Tibial nerve (tissue), 4 donors: ENCODE results near the gene ATP6V1G3. TPM values are rescaled to one million over a fixed set of nuclear protein-coding genes. Genes with fewer than 3 reads are reported as not detected.

ENCODE experiments used
- DNase-seq, 2 donors: peaks; one replicate each; pipeline ENCODE4 v3.0.0-alpha.2; 2019; ENCODE audit warnings: low spot score in 2 of 2
- H3K27ac ChIP-seq, 4 donors: fragments of 200-600 bp; sonication (generic) in 3 of 4; one replicate each; pipeline ENCODE4 v1.5.1; 2017 to 2019; ENCODE audit warnings: mild to moderate bottlenecking in 1 of 4
- H3K27me3 ChIP-seq, 2 donors: fragments of 200-600 bp; sonication (generic) in 1 of 2; one replicate each; pipeline versions ENCODE4 v1.5.1 to v1.6.0; 2017 to 2019
- H3K36me3 ChIP-seq, 3 donors: fragments of 200-600 bp; sonication (generic); one replicate each; pipeline ENCODE4 v1.5.1; 2018 to 2019
- H3K4me1 ChIP-seq, 4 donors: fragments of 200-600 bp; sonication (generic) in 3 of 4; one replicate each; pipeline ENCODE4 v1.5.1; 2017 to 2019
- H3K4me3 ChIP-seq, 4 donors: fragments of 200-600 bp; sonication (generic) in 3 of 4; one replicate each; pipeline ENCODE4 v1.5.1; 2017 to 2019; ENCODE audit warnings: mild to moderate bottlenecking in 1 of 4, moderate library complexity in 1 of 4
- H3K9me3 ChIP-seq, 4 donors: fragments of 200-600 bp; sonication (generic) in 3 of 4; one replicate each; pipeline ENCODE4 v1.5.1; 2017 to 2019
- EP300 ChIP-seq, 2 donors: sonication (generic); formaldehyde crosslinking; IDR thresholded peaks; one replicate each; pipeline ENCODE4 v1.6.1; 2017; ENCODE audit warnings: antibody characterized with exemption in 2 of 2, mild to moderate bottlenecking in 1 of 2
- POLR2A ChIP-seq, 2 donors: fragments of 450-650 bp; IDR thresholded peaks; one replicate each; pipeline ENCODE4 v1.6.1; 2017; ENCODE audit warnings: antibody characterized with exemption in 2 of 2, mild to moderate bottlenecking in 2 of 2, moderate library complexity in 2 of 2
- WGBS, 2 donors: methylation state at CpG; one replicate each; pipeline ENCODE4 v1.1.5; 2018; 5-methylcytosine and 5-hydroxymethylcytosine counted together
- total RNA-seq, 4 donors: library from RNA; depleted of rRNA; stranded (reverse); fragments of >200 nt; gene quantifications; one replicate each; pipeline ENCODE4 v1.1.0, GENCODE V29; 2016
- TF ChIP-seq, protein P1 (sequence below), 5 experiments: fragments of 200-600 bp in 3 of 5; fragments of 450-650 bp in 2 of 5; sonication (generic) in 3 of 5; IDR thresholded peaks; one replicate each; pipeline ENCODE4 v1.5.1; 2016 to 2019; ENCODE audit warnings: antibody characterized with exemption in 5 of 5, mild to moderate bottlenecking in 3 of 5, moderate library complexity in 2 of 5

Gene ATP6V1G3
- total RNA-seq, 4 donors from 2014 or later = not detected

DNA sequence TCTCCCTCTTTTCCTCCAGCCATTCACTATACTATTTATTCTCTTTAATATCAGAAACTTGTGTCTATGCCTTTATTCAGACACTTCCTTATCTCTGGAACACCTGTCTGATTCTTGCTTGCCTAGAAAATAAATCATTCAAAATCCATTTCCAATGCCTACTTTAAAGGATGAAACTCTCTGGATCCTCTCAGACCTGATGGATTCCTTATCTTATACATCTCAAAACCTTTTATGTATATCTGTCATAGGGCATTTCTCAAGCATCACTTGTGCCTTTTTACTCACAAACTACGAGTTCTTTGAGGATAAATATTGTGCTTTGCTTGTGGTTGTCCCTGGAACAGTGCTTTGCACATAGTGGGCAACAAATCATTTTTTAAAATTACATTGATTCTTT, 3.8 kb upstream of the ATP6V1G3 start:
- whole genome bisulfite sequencing, 2 donors = 48 to 66% methylated on average over 1 of the region's 1 CpG
- H3K4me3 ChIP-seq = no peak overlapping the region
- no peak for DNase-seq
- no peak overlapping the region for H3K27ac ChIP-seq
- no peaks in the 10 kb centered on the region for H3K27me3 ChIP-seq
- no peaks in the 10 kb centered on the region for H3K36me3 ChIP-seq
- no peaks in the 10 kb centered on the region for H3K9me3 ChIP-seq
- TF ChIP-seq, protein P1, sequence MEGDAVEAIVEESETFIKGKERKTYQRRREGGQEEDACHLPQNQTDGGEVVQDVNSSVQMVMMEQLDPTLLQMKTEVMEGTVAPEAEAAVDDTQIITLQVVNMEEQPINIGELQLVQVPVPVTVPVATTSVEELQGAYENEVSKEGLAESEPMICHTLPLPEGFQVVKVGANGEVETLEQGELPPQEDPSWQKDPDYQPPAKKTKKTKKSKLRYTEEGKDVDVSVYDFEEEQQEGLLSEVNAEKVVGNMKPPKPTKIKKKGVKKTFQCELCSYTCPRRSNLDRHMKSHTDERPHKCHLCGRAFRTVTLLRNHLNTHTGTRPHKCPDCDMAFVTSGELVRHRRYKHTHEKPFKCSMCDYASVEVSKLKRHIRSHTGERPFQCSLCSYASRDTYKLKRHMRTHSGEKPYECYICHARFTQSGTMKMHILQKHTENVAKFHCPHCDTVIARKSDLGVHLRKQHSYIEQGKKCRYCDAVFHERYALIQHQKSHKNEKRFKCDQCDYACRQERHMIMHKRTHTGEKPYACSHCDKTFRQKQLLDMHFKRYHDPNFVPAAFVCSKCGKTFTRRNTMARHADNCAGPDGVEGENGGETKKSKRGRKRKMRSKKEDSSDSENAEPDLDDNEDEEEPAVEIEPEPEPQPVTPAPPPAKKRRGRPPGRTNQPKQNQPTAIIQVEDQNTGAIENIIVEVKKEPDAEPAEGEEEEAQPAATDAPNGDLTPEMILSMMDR (IDR thresholded peaks at IDR 0.05) = no peak
- TF ChIP-seq EP300 (IDR thresholded peaks at IDR 0.05) (no peak), POLR2A (IDR thresholded peaks at IDR 0.05) (no peak)
- H3K4me1 ChIP-seq = no peaks in the 10 kb centered on the region

DNA sequence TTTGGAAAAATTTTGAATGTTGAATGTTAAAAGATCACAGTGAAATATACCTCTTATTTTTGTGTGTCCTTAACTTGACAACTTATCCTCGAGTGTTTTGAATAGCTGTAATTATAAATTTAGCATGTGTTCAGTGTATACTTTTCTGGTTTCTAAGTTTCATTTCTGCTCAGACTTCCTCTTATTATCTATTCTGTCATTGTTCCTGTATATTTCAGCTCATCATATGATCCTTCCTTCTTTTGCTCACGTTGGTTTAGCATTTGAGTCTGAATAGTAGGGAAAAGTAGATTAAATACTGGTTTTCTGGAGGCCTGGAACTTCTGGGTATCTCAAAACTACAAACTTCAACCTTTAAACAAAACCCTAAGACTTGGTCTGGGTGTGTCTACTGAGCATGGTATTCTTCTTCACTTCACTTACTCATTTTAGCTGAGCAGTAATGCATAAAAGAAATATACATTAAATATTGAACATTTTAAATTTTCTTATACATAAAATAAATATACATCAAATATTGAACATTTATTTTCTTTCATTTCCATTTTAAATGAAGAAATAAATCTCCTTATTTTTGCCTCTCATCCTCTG, 3.3 kb upstream of the ATP6V1G3 start:
- 54 to 57% methylated on average over 2 of the region's 2 CpGs for WGBS, 2 donors
- Histone ChIP-seq H3K36me3 (no peaks in the 10 kb centered on the region), H3K27ac (no peak overlapping the region), H3K27me3 (no peaks in the 10 kb centered on the region), H3K9me3 (no peaks in the 10 kb centered on the region), H3K4me3 (no peak overlapping the region), H3K4me1 (no peaks in the 10 kb centered on the region)
- TF ChIP-seq POLR2A (IDR thresholded peaks at IDR 0.05) (no peak), EP300 (IDR thresholded peaks at IDR 0.05) (no peak)
- TF ChIP-seq, protein P1 (IDR thresholded peaks at IDR 0.05) = no peak
- no peak for DNase-seq

DNA sequence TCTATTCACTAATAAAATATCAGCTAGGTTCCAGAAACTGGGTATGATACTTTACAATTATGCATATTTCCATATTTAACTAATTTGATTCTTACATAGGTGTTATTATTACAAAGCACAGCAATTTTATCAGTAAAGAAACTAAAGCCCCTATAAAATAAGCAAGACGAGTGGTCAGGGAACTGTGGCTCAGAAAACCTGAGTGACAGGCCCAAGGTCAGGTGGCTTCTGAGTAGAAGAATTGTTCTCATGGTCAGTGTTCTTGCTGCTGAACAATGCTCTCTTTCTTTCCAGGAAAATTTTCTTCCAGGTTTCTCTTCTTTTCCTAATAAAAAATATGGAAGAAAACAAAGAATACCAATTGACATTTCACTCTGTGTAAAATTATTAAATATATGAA, 2.2 kb upstream of the ATP6V1G3 start:
- Histone ChIP-seq H3K36me3 (no peaks in the 10 kb centered on the region), H3K27me3 (no peaks in the 10 kb centered on the region), H3K4me1 (no peaks in the 10 kb centered on the region), H3K4me3 (no peak overlapping the region), H3K27ac (no peak overlapping the region), H3K9me3 (no peaks in the 10 kb centered on the region)
- TF ChIP-seq, protein P1 (IDR thresholded peaks at IDR 0.05) = no peak
- TF ChIP-seq EP300 (IDR thresholded peaks at IDR 0.05) = no peak
- no peak for TF ChIP-seq POLR2A (IDR thresholded peaks at IDR 0.05)
- 45 to 62% methylated on average over 1 of the region's 1 CpG for WGBS, 2 donors
- no peak for DNase-seq

GRCh38 chr1:198541737-198542136, 1.3 kb upstream of the ATP6V1G3 start:
- TF ChIP-seq POLR2A (IDR thresholded peaks at IDR 0.05) (no peak), EP300 (IDR thresholded peaks at IDR 0.05) (no peak)
- H3K27ac ChIP-seq = no peak overlapping the region
- 95 to 96% methylated on average over 3 of the region's 3 CpGs for WGBS, 2 donors
- no peaks in the 10 kb centered on the region for H3K9me3 ChIP-seq
- H3K36me3 ChIP-seq = no peaks in the 10 kb centered on the region
- no peak overlapping the region for H3K4me3 ChIP-seq
- no peak for DNase-seq
- no peaks in the 10 kb centered on the region for H3K4me1 ChIP-seq
- no peaks in the 10 kb centered on the region for H3K27me3 ChIP-seq

DNA sequence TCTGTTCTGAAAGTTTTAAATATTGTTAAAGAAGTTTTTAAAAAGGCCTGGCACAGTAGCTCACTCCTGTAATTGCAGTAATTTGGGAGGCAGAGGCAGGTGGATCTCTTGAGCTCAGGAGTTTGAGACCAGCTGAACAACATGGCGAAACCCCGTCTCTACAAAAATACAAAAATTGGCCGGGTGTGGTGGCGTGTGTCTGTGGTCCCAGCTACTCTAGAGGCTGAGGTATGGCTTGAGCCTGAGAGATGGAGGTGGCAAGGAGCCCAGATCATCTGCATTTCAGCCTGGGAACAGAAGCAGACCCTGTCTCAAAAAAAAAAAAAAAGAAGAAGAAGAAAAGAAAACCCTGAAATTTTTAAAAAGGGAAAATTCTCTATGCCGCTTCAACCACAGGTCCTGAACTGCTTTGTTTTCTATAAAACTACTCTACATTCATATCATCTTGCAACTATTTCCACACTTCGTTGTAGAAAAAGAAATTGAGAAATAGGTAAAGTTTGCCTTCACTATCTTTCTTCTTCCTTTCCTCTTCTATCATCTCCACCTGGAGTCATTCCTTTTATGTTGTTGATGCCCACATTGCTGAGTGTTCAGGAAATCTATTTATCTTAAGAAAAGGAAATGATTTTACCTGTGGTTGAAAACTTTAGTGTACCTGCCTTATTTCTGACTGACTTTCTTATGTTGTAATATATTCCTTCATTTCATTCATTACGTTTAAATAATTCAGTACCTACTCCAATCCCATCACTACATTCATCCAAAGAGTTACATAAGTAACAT, 1.7 kb downstream of the ATP6V1G3 start:
- no peak for TF ChIP-seq POLR2A (IDR thresholded peaks at IDR 0.05)
- TF ChIP-seq, protein P1 (IDR thresholded peaks at IDR 0.05) = no peak
- TF ChIP-seq EP300 (IDR thresholded peaks at IDR 0.05) = no peak
- Histone ChIP-seq H3K4me1 (no peaks in the 10 kb centered on the region), H3K9me3 (no peaks in the 10 kb centered on the region), H3K27ac (no peak overlapping the region), H3K36me3 (no peaks in the 10 kb centered on the region), H3K27me3 (no peaks in the 10 kb centered on the region), H3K4me3 (no peak overlapping the region)
- no peak for DNase-seq
- WGBS, 2 donors = 89 to 92% methylated on average over 7 of the region's 7 CpGs
